GM18508 (cell line): ENCODE results near the gene CDC42EP3.

Experiments used
- ATAC-seq: cut with Tn5 transposase; IDR thresholded peaks from one replicate; pipeline ENCODE4 v1.9.1; 2021; ENCODE audit warnings: moderate number of reproducible peaks; ENCODE audit not compliant: insufficient read depth, unreplicated experiment

The CDC42EP3 gene

GRCh38 chr2:37671009-37671815, at the start of gene CDC42EP3:
TSS of gene CDC42EP3 (minus strand) at chr2:37671642. CDS start at chr2:37646587, 25,055 bp downstream.
- no peak for ATAC-seq

GRCh38 chr2:37721201-37721560, 49.7 kb upstream of the CDC42EP3 start:
- ATAC-seq = no peak

- ATAC-seq = no peak
These were observed 49.2 kb upstream of the CDC42EP3 start for GRCh38 chr2:37720533-37721200.

DNA sequence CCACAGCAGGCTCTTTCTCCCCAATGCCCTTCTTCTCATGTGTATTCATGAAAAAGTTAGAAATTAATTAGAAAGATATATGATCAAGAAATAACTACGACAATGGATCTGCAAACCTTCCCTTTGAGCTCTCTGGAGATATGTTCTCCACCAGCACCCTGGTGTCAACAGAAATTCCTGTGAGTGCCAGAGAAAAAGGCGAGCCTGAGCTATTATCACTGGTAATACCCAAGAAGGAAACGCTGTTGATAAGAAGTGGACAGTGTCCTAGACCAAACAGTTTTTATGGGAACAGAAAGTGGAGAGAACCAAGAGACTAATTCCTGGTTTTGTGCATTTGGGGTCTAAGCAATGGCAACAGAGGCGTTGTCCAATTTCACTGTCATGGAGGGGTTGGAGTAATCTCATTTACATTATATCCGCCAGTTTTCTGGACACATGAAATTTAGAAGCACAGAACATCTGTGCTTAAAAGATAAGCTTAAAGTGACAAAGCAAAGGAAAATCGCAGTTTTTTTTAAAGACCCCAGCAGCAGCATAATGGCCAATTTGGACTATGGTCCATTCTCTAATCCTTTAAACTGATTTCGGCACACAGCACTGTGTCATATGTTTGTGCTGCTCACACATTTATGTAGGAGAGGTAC, 47.2 kb upstream of the CDC42EP3 start:
- ATAC-seq = no peak

DNA sequence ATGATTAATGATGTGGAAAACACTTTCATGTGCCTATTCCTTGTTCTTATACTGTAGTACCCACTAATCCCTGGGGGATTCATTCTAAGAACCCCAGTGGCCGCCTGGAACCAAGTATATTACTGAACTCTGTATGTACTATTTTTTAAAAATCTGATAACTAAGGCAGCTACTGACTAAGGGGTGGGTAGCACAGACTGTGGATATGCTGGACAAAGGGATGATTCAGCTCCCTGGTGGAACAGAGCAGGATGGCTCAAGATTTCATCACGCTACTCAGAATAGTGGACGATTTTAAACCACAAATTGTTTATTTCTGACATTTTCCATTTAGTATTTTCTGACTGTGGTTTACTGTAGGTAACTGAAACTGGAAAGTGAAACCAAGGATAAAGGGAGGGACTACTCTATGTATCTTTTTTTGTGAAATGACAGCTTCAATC, 41.8 kb upstream of the CDC42EP3 start:
- no peak for ATAC-seq

- no peak for ATAC-seq
These were observed 40.4 kb upstream of the CDC42EP3 start for GRCh38 chr2:37711831-37712230.

DNA sequence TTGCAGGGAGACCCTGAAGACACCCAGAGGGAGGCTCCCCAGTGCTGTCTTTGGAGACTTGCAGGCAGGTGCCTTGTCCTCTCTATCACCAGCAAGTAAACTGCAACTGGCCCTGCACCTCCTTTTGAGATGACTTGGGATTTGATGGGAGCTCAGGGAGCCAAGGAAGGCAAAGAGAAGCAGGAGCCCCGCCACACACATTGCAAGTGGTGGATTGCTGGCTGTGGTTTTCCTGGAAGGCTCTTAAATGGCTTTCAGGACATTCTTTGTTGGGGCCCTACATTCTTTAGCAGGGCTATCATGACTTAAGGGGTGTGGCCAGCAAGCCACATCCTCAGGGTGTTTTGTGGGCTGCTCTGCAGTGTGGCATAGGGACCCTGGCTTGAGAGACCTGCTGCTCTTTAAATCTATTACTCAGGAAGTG, 39.9 kb upstream of the CDC42EP3 start:
- no peak for ATAC-seq

GRCh38 chr2:37709111-37709510, 37.7 kb upstream of the CDC42EP3 start:
- no peak for ATAC-seq

DNA sequence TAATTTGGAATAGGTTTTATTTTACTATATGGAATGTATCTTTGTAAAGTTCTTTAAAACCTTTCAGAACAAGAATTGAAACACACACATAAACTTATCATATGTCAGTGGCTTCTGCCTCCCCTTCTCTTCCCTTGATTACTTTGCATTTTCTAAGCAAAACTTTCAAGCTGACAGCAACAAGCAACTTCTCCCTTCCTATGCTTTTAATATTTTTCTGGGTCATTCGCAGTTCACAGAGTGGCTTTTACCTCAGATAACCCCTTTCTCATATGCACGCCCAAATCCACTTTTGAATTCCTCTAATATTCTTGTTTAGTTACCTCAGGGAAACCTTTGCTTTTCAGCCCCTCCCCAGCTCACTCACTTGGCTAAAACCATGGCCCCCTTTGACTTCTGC, 36.7 kb upstream of the CDC42EP3 start:
- no peak for ATAC-seq

- no peak for ATAC-seq
These were observed 36.0 kb upstream of the CDC42EP3 start for GRCh38 chr2:37707393-37707792.

GRCh38 chr2:37706334-37707183, 35.1 kb upstream of the CDC42EP3 start:
- no peak for ATAC-seq

- no peak for ATAC-seq
These were observed 33.7 kb upstream of the CDC42EP3 start for GRCh38 chr2:37705191-37705590.

DNA sequence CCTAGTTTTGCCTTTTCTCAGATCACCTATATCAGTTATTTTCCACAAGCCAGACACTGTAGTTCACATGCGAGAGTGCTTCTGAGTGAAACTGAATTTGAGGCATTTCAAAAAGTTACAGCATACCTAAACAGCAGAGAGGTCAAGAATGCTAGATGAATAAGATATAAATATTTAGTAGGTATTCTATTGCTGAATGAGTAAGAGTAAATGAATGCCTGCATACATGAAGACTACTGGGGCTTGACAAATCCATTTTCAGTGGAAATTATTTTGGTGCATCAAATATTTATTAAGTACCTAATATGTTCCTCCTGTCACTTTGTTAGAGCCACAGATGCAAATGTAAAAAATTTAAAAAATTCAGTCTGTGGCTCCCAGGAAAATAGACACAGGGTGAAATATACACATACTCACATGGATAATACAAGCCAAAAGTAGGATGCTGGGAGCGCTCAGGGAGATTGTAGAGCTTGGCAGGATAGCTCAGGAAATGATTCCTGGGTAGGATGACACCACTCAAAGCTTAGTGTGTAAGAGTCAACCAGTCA, 27.6 kb upstream of the CDC42EP3 start:
- ATAC-seq = no peak

DNA sequence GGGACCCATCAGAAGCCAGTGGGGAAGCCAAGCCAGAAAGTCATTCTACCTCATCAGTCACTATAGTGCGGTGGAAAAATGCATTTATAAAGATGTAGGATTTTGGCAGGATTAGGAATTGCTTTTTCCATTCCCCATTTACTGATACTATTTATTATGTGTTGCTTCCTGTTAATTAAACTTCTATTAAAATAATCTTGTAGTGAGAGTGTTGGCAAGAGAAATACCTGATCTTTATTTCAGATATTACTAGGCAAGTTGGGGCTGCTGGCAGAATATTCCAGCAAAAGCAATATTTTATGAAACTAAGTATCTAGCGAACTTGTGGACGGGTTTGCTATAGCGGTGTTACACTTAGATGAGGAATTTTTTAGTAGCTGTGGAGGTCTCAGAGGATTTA, 23.9 kb upstream of the CDC42EP3 start:
- ATAC-seq = no peak

- ATAC-seq = no peak
These were observed 21.3 kb upstream of the CDC42EP3 start for GRCh38 chr2:37692711-37693110.

GRCh38 chr2:37689751-37690150, 18.3 kb upstream of the CDC42EP3 start:
- ATAC-seq = no peak

DNA sequence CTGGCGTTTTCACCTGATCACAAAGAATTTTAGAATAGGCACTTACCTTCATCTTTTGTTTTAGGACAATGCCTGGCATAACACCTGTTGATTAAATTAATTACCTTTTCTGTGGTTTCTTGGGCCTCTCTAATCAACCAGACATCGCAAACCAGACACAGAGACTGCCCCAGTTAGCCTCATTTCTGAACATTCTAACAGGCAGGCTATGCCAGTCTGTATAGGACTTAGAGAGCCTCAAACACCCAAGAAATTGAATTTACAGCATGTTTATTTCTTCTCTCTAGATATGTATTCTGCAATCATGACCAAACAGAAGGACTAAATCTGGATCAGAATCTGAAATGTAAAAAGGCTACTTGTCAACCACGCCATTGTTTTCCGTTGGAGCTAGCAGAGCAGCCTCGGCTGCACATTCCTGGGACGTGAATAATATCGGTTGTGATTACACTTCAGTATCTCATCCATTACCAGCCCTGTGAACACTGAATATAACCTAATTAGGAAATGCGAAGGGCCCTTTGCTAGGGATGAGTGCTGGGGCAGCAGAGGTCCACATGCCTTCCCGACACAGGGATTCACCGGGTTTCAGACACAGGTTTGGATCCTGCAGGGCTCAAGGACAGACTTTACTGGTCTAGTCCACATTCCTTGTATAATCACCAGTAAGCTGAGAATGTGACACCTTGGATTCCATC, 17.5 kb upstream of the CDC42EP3 start:
- no peak for ATAC-seq

DNA sequence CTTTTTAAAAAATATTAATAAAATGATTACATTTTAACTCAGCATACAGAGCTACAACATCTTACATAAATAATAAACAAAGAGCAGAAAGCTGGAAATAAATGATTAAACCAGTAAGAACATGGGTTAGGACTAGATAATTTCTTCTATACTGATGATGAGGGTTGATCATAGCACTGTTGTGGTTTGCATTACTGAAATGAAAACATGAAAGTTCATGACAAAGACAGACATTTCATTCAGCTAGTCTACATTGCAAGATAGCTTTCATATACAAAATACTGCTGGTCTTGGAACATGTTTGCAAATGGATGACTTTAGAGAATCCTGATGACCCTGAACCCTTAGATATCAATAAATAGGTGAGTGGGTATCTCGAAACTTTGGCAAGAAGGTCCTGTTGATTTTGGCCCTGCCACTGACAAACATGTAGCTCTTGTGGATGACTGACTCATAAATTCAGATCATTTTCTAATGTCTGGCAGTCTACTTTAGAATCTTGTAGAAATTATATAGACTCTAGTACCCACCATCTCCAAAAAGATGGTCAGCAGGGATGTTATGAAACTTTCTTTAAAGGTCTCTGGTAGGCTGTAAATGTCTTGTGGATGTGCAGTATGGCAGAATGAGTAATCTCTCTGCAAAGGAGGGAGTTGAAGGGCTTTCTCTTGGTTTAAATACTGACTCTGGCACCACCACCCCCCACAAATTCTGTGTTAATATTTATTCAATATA, 15.5 kb upstream of the CDC42EP3 start:
- no peak for ATAC-seq

- ATAC-seq = no peak
These were observed 13.4 kb upstream of the CDC42EP3 start for GRCh38 chr2:37684809-37685208.
